Stimulated activated naive CD8-positive, alpha-beta T cell treated with anti-CD3 and anti-CD28 coated beads, Interleukin-15, amount 100 ng/mL, for 72 hours (primary cell): ENCODE data around the gene URI1.

Experiments
- ATAC-seq: fragments of 150-1000 bp; cut with Tn5 transposase; 2 replicates; pipeline ENCODE4 v1.10.0; 2021; ENCODE audit warnings: mild to moderate bottlenecking, moderate library complexity
- DNase-seq, 2 donors: peaks; one replicate each; pipeline ENCODE4 v3.0.0; 2021 to 2022
- H3K27ac Mint-ChIP-seq, 2 donors: one replicate each; pipeline ENCODE4 v1.8.0; 2022; ENCODE audit warnings: mild to moderate bottlenecking in 2 of 2, mixed read lengths in 2 of 2, moderate library complexity in 2 of 2
- H3K27me3 Mint-ChIP-seq: one replicate; pipeline ENCODE4 v1.8.0; 2022; ENCODE audit warnings: mixed read lengths
- H3K4me1 Mint-ChIP-seq: one replicate; pipeline ENCODE4 v1.8.0; 2022; ENCODE audit warnings: mild to moderate bottlenecking, mixed read lengths
- H3K4me3 Mint-ChIP-seq, 2 donors: one replicate each; pipeline ENCODE4 v1.8.0; 2022; ENCODE audit warnings: mild to moderate bottlenecking in 2 of 2, mixed read lengths in 2 of 2, moderate library complexity in 1 of 2
- H3K9me3 Mint-ChIP-seq, 2 donors: one replicate each; pipeline ENCODE4 v1.8.0; 2022; ENCODE audit warnings: mixed read lengths in 2 of 2

The URI1 gene

DNA sequence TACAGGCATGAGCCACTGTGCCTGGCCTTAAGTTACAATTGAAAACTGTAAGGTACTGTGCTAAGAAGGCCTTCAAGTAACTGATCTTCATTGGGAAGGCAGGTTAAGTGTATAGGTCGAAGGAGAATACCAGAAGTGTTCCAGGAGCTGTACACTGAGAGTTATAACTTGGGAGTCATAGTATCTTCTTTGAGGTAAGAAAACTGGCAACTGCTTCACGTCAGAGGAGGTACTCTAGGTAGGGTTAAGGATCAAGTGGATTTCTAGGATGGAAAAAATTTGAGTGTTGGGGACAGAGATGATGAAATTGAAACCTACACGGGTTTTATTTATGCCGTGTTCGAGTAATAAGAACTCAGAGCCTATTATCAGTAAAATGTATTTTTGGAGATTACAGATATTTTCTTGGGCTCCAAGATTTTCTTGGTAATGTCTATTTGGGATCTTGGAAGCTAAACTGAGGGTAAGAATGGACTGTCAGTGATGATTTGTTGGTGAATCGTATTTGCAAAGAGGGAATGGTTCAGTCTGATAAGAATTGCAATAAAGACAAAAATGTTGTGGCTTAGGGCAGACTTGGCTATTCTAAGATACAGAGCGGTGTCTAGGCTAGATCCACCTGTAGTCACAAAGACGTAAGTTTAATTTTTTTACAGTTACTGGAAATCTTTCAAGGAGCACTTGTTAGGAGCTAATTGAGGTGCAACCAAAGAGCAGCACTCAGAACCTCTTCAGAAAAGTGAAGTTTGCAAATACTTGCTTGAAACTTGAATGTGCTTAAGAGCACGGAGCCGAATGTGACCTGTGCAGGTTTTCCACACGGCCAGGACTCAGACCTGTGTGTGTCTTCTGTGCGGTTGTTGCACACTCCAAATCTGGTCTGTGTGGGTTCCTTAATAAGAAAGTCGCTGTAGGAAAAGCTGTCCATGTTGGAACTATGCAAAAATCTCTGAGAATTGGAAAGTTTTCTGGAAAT lies 102.5 kb downstream of the URI1 start:
- peaks cover 6 to 17% of the 10 kb centered on the region in 2 donors for H3K9me3 Mint-ChIP-seq
- DNase-seq (no peak), ATAC-seq (no peak)
- H3K27me3 Mint-ChIP-seq = no peaks in the 10 kb centered on the region
- H3K27ac Mint-ChIP-seq = no peak overlapping the region
- H3K4me3 Mint-ChIP-seq = no peak overlapping the region
- H3K4me1 Mint-ChIP-seq = peaks cover 9% of the 10 kb centered on the region

DNA sequence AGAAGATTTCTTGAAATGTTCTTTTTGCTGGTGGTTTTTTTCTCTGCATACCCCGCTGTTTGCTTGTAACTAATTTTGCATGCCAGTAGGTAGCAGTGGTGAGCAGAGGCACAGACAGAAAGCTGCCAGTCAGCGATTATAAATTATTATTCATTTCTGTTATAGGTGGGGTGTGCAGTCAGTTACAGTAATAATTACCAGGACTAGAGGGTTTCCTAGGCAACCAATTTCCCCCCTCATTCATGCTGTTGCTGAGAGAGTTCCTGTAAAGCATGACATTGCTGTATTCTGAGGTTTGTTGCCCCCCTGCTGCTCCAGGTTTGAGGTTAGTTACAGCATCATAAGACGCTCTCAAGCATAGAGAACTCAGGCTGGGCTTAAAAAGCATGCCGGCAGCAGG lies 104.5 kb downstream of the URI1 start:
- Mint-ChIP-seq H3K9me3 (peaks cover 3 to 5% of the 10 kb centered on the region in 2 donors), H3K27me3 (no peaks in the 10 kb centered on the region), H3K27ac (peak overlapping the region in 1 of 2 donors; percentile 91), H3K4me3 (no peak overlapping the region), H3K4me1 (peaks cover 9% of the 10 kb centered on the region)
- no peak for DNase-seq
- peak; percentile 69 for ATAC-seq

DNA sequence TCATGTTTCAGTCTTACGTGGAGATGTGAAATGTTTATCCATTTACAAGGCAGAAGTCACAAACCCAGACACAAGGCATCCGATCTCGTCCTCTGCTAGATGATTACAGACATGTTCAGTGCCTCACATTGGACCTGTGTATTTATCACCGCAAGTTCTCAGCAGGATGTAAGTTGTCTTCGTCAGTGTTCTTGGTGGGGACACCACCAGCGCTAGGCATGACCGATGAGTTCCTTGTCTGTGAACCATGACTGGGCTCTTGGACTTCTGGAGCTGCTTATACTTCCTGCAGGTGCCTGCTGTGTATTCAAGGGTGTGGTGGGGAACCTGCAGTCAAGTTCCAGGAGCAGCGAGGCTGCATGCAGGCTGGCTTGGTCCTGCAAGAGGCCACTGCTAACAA lies 105.4 kb downstream of the URI1 start:
- Mint-ChIP-seq H3K9me3 (no peaks in the 10 kb centered on the region), H3K27me3 (no peaks in the 10 kb centered on the region), H3K4me1 (peaks cover 9% of the 10 kb centered on the region), H3K27ac (peak overlapping the region in 1 of 2 donors; percentile 76), H3K4me3 (no peak overlapping the region)
- DNase-seq = no peak
- no peak for ATAC-seq

DNA sequence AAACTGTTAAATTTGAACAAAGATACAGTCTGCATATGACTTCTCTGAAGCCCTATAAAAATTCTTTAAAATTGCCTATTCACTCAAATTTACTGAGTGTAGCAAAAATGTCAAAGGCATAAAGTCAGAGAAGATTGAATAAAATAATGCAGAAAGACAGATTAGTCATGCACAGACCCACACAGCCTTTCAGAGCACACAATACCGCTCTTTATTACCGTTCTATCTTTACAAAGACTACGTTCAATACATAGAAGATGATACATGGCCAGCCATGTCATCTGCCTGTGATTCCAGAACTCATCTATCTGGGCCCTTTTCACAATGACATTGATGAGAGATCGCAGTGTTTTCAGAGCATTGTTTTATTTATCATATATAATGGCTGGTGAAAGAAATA lies 107.2 kb downstream of the URI1 start:
- no peaks in the 10 kb centered on the region for H3K27me3 Mint-ChIP-seq
- H3K27ac Mint-ChIP-seq = no peak overlapping the region
- H3K4me1 Mint-ChIP-seq = peaks cover 9% of the 10 kb centered on the region
- no peak overlapping the region for H3K4me3 Mint-ChIP-seq
- ATAC-seq (no peak), DNase-seq (no peak)
- no peaks in the 10 kb centered on the region for H3K9me3 Mint-ChIP-seq

DNA sequence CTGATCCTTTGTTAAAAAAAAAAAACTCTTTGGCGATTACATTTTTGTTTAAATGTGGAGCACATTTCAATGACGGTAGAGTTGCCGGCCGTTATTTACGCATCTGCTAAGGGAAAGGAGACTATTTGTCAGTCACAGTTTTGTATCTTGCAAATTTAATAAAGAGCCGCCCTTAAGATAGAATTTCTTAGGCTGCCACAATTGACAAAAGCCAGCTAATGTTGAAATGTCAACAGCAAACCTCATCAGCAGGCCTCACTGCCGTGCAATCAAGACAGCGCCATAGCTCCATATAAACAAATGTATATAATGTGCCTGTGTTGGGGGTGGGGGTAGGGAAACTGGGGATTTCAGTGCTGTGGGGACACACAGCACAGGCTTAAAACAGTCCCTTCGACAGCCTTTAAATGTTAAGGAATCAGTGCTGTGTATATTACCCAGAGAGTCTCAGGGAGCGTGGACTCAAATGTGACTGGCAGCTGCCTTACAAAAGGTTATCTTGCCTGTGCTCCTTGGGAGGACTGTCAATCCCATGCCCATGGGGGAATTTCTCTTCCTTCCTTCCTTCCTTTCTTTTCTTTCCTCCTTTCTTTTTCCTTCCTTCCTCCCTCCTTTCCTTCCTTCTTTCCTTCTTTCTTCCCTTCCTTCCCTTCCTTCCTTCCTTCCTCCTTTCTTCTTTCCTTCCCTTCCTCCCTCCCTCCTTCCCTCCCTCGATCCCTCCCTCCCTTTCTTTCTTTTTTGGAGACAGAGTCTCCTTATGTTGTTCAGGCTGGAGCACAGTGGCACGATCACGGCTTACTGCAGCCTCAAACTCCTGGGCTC lies 108.0 kb downstream of the URI1 start:
- H3K27ac Mint-ChIP-seq = no peak overlapping the region

DNA sequence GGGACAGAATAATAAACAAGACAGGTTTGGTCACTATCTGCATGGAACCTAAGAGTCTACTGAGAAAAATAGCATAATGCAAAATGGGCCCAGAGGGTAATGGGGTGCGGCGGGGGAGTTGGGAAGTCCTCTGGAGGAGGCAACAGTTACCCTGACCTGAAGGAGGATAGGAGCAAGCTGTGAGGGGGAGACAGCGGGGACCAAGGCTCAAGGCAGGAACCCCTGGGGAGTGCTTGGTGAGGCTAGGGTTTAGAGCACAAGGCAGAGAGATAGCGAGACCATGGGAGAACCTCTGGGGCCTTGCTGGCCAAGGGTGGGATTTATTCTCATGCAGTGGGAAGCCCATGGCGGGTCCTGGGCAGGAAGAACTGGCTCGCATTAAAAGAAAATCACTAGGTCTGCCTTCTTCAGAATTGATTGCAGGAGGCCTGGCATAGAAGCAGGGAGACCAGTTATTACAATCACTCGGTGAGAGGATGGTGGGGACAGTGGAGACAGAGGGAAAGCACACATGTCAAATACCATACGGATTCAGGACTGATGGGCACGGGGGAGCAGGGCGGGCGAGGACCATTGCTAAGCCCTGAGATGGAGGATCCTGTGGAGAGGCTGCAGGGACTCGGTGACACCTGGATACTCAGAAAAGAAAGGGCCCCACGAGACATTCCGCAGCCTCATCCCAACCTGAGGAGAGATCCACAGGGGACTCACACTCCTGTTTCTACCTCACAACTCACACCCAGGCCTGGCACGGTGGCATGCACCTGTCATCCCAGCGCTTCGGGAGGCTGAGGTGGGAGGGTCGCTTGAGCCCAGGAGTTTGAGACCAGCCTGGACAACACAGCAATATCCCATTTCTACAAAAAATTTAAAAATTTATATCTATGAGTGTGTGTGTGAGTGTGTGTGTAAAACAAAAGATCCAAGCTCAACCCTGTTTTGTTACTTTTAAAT lies 110.4 kb downstream of the URI1 start:
- Mint-ChIP-seq H3K27me3 (no peaks in the 10 kb centered on the region), H3K27ac (peak overlapping the region in 1 of 2 donors; percentile 89), H3K9me3 (no peaks in the 10 kb centered on the region), H3K4me3 (no peak overlapping the region), H3K4me1 (no peaks in the 10 kb centered on the region)
- DNase-seq = no peak
- no peak for ATAC-seq

More for the DNA sequence above, 108.0 kb downstream of the URI1 start:
- no peak overlapping the region for H3K4me3 Mint-ChIP-seq
- H3K4me1 Mint-ChIP-seq = peaks cover 9% of the 10 kb centered on the region
- H3K9me3 Mint-ChIP-seq = no peaks in the 10 kb centered on the region
- no peaks in the 10 kb centered on the region for H3K27me3 Mint-ChIP-seq
- DNase-seq (no peak), ATAC-seq (no peak)

DNA sequence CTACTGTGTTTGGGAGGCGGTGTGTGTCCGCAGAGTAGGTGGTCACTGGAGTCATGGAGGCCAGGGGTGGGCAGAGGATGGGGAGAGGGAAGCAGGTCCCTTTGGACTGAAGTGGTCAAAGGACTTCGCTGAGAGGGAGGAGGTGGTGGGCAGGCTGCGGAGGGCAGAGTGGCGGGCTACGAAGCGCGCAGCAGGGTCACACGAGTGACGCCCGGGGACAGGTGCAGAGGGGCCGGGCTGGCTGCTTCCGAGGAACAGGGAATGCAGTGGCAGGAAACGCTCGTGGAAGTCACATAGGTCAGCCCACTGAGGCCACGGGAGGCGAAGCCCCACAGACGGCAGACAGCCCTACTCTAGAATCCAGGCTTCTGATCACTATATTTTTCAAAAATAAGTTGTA lies 111.5 kb downstream of the URI1 start:
- Mint-ChIP-seq H3K4me3 (no peak overlapping the region), H3K27ac (no peak overlapping the region), H3K27me3 (no peaks in the 10 kb centered on the region), H3K9me3 (no peaks in the 10 kb centered on the region), H3K4me1 (no peaks in the 10 kb centered on the region)
- ATAC-seq (no peak), DNase-seq (no peak)

DNA sequence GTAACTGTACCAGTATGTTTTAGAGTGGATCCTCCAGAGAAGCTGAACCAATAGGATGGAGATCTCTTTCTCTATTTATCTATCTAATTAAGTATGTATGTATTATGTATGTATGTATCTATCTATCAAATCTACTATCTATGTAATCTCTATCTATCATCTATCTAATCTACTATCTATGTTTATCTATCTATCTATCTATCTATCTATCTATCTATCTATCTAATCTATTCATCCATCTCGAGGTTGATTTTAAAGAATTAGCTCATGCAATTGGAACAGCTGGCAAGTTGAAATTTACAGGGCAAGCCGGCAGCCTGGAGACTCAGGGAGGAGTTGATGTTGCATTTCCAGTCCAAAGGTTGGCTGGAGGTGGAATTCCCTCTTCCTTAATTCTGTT lies 112.2 kb downstream of the URI1 start:
- no peak for ATAC-seq
- H3K4me1 Mint-ChIP-seq = no peaks in the 10 kb centered on the region
- peak overlapping the region in 1 of 2 donors; percentile 87 for H3K27ac Mint-ChIP-seq
- DNase-seq = no peak
- H3K9me3 Mint-ChIP-seq = no peaks in the 10 kb centered on the region
- no peaks in the 10 kb centered on the region for H3K27me3 Mint-ChIP-seq
- H3K4me3 Mint-ChIP-seq = no peak overlapping the region

DNA sequence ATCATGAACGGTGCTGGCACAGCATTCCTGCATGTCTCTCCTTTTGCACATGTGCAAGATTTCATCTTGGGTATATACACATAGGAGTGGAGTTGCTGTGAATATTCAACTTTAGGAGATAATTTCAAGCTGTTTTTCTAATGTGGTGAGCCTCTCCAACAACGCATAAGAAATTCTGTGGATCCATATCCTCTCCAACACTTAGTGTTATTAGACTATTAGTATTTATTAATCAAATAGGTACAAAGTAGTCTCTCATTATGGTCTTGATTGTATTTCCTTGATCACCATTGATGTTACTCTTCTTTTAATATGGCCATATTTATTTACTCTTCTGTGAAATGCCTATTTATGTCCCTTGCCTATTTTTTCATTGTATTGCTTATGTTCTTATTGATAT lies 114.5 kb downstream of the URI1 start:
- ATAC-seq = no peak
- Mint-ChIP-seq H3K9me3 (no peaks in the 10 kb centered on the region), H3K27ac (no peak overlapping the region), H3K4me1 (no peaks in the 10 kb centered on the region), H3K4me3 (no peak overlapping the region), H3K27me3 (no peaks in the 10 kb centered on the region)
- no peak for DNase-seq

DNA sequence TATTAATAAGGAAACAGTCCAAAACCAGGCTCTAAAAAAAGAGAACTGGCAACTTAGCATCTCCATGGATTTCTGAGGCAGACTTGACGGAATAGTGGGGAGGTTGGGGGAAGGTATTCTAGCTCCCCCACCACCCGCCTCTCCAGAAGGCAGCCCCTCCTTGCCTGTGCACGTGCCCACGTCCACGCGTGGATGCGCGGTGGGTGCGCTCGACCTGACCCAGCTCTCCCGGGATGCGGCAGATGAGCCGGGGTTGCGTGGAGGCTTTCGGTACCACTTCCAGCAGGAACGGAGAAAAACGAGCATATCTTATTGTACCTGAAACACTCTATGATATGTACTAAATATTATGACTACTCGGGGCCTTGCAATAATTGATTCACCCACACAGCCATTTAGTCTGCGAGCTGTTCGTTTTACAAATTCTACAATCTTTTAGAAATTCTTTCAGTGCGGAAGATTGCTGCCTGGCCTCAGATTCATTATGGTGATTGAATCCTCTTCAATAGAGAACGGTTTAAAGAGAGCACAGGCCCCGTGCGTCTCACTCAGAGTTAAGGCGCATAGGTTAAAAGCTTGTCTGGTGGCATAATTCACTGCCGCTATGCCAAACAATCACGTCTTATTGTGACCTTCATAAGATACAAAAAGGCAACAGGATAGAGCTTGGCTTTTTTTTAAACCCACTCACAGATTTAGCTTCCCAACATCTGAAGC lies 117.9 kb downstream of the URI1 start:
- Mint-ChIP-seq H3K4me3 (no peak overlapping the region), H3K27me3 (no peaks in the 10 kb centered on the region), H3K9me3 (no peaks in the 10 kb centered on the region), H3K4me1 (no peaks in the 10 kb centered on the region), H3K27ac (no peak overlapping the region)
- no peak for ATAC-seq
- no peak for DNase-seq

DNA sequence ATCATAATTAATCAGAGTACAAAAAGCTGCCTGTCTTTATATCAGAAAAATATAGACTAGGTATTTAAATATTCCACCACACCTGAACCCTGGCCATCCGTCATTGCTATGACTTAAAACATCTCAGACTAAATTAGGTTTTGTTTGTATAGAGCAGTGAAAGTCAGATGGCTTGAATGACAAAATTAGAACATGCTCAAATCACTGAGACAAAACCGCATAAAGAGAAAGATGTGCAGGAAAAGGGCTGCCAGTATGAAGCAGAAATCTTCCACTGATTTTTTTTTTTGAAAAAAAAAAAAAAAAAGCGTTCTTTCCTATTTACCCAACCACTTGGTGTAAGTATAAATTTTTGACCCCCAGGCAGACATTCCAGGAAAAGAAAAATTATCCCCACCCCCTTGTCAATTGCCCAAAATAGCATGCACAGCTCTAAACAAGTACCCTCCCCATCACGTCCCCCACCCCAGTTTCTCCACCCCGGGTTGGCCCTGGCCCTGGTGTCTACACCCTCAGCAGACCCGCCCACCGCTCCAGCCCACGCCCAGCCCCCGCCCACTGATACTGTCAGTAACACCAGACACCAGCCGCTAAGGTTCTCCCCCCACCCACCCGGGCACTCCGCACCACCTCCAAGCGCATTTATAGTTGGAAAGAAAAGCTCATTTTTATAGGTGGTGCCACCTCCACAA lies 118.6 kb downstream of the URI1 start:
- H3K9me3 Mint-ChIP-seq = no peaks in the 10 kb centered on the region
- no peak overlapping the region for H3K27ac Mint-ChIP-seq
- no peak overlapping the region for H3K4me3 Mint-ChIP-seq
- DNase-seq (no peak), ATAC-seq (no peak)
- H3K27me3 Mint-ChIP-seq = no peaks in the 10 kb centered on the region
- no peaks in the 10 kb centered on the region for H3K4me1 Mint-ChIP-seq

DNA sequence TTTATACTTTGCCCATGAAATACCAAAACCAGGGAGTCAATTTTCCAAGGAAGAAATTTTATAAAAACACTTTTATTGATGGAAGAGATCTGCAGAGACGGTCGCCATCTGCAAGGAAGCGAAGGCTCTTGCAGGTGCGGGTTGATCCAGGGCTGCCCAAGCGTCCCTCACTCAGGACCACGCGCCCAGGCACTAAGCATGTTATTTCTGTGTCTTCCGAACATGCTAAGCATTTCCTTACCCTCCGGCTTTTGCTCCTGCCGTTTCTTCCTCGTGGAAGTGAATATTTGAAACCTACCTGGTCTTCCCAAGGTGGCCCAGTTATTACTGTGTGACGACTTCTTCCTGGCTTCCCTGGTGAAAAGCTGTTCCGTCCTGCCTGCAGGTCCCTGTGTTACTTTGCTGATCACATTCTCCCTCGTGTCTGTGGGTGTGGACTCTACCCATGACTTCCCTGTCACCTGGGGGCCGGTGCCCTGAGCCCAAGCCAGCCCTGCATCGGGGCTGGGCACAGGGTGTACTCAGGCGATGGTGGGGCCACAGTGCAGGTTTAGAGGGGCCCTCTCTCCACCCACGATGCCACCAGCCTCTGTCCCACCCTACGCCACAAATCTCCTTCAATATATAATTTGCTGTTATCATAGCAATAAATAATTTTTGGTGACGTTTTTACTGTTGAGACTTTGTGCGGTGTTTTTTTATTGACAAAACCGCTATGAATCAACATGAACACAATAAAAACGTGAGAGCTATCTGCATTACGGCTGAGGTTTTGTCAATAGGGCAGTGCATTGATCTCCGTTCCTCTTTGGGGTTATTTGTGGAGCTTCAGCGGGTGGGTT lies 119.4 kb downstream of the URI1 start:
- Mint-ChIP-seq H3K4me1 (no peaks in the 10 kb centered on the region), H3K27ac (peak overlapping the region in 1 of 2 donors; percentile 32), H3K27me3 (no peaks in the 10 kb centered on the region), H3K4me3 (no peak overlapping the region), H3K9me3 (no peaks in the 10 kb centered on the region)
- DNase-seq (no peak), ATAC-seq (no peak)

DNA sequence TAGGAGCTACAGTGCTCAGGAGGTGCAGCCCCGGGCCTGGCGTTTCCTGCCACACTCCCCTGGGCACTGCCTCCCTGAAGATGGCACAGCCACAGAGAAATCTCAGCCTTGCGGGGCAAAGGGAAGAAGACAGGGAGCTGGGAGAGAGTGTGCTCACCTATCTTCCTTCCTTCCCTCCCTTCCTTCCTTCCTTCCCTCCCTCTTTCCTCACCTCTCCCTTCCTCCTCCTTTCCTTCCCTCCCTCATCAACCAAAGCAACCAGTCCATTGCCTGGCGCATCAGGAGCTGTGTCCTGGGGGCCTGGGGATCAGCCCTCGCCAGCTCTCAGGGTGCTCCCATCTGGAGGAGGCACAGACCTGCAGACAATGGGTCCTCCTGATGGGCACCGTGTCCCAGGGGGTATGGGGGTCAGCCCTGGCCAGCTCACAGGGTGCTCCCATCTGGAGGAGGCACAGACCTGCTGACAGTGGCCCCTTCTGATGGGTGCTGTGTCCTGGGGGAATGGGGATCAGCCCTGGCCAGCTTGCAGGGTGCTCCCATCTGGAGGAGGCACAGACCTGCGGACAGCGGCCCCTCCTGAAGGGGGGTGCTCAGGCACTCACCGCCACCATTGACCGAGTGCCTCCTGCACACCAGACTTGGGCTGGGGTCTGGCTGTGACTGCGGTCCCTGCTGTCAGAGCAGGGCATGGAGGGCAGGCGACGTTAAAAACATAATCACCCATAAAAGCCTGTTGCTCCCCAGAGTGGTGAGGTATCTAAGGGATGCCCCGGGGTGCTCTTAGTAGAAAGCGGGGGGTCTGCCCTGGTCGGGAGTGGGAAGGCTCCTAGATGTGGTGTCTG lies 120.2 kb downstream of the URI1 start:
- H3K4me3 Mint-ChIP-seq = no peak overlapping the region
- no peaks in the 10 kb centered on the region for H3K27me3 Mint-ChIP-seq
- DNase-seq = no peak
- H3K27ac Mint-ChIP-seq = no peak overlapping the region
- no peaks in the 10 kb centered on the region for H3K9me3 Mint-ChIP-seq
- ATAC-seq = no peak
- H3K4me1 Mint-ChIP-seq = no peaks in the 10 kb centered on the region
